RPMI8226 (cell line): ENCODE results near the gene SLC2A8.

Source experiments
- DNase-seq: peaks from one replicate; pipeline ENCODE4 v3.0.0-alpha.2; 2015

The SLC2A8 gene

DNA sequence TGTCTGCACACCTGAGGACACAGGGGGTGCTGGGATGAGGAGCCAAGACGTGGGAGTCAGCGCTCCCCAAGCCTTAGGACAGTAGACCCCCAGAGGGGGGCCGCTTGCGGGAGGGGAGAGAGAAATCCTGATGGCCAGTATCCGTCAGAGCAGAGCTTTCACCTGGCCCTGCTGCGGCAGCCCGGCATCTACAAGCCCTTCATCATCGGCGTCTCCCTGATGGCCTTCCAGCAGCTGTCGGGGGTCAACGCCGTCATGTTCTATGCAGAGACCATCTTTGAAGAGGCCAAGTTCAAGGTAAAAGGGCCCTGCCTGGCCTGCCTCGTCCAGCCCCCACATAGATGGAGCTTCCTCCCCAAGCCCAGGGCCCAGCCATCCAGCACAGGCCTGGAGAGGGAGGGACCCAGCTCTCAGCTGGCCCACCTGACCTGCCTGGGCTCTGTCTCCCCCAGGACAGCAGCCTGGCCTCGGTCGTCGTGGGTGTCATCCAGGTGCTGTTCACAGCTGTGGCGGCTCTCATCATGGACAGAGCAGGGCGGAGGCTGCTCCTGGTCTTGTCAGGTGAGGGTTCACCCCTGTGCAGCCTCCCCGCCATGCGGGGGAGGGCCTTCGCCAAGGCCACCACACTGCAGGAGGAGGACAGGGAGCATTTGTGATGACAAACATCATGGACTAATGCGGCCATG lies 6.7 kb downstream of the SLC2A8 start:
- no peak for DNase-seq

DNA sequence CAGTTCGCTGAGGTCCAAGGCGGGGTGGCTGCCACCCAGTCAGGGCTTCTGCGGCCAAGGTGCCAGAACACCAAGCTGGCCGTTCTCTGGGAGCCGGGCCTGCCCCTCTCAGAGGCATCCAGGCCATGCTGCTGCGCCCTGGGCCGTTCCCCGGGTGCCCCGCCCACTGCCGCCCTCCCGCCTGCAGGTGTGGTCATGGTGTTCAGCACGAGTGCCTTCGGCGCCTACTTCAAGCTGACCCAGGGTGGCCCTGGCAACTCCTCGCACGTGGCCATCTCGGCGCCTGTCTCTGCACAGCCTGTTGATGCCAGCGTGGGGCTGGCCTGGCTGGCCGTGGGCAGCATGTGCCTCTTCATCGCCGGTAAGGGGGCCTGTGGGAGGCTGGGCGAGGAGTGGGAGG lies 7.7 kb downstream of the SLC2A8 start:
- no peak for DNase-seq

DNA sequence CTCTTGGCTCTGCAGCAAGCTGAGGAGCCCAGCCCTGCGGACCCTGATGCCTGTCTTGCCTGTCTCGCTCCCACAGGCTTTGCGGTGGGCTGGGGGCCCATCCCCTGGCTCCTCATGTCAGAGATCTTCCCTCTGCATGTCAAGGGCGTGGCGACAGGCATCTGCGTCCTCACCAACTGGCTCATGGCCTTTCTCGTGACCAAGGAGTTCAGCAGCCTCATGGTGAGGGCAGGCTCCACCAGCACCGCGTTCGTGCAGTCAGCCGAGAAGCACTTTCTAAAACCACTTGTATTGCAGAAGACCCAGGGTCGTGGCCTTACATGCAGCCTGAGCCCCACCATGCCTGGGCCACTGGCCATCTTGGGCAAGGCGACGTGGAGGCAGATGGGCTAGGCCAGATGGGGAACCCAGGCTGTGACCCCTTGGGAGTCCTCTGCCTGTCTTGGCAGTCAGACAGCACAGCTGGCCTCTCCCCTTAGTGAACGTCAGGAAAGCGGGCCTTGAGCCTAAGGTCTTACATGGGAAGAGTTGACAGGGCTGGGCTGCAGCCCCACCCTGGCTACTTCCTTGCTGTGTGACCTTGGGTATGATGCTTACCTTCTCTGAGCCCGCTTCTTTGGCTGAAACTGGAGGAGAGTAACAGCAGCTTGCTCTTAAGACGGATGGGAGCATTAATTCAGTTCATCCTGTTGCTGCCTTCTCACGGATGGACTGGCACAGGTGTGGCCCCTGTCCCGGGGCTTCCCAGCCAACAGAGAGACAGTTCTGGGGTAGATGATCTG lies 8.6 kb downstream of the SLC2A8 start:
- no peak for DNase-seq

DNA sequence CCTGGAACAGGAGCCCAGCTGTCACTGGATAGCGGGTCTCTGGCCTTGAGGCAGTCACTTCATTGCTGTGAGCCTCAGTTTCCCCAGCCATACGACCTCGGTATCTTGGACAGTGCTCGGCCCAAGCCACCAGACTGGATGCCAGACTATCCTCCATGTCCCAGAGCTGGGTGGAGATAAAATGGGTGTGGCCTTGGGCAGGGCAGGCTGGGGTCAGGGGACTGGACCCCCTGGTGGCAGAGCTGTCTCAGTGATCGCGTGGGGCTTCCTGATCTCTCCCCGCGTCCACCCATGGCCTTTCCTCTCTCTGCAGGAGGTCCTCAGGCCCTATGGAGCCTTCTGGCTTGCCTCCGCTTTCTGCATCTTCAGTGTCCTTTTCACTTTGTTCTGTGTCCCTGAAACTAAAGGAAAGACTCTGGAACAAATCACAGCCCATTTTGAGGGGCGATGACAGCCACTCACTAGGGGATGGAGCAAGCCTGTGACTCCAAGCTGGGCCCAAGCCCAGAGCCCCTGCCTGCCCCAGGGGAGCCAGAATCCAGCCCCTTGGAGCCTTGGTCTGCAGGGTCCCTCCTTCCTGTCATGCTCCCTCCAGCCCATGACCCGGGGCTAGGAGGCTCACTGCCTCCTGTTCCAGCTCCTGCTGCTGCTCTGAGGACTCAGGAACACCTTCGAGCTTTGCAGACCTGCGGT lies 10.0 kb downstream of the SLC2A8 start:
- DNase-seq: no peak

DNA sequence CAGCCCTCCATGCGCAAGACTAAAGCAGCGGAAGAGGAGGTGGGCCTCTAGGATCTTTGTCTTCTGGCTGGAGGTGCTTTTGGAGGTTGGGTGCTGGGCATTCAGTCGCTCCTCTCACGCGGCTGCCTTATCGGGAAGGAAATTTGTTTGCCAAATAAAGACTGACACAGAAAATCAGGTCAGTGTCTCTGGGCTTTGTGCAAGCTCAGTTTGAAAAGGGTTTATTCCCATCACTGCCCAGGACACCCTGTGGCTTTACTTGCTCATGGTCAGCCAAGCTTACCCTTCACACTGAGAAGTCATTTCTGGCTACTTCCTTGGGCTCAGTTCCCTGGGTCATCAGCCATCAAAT lies 10.5 kb downstream of the SLC2A8 start:
- DNase-seq: no peak

DNA sequence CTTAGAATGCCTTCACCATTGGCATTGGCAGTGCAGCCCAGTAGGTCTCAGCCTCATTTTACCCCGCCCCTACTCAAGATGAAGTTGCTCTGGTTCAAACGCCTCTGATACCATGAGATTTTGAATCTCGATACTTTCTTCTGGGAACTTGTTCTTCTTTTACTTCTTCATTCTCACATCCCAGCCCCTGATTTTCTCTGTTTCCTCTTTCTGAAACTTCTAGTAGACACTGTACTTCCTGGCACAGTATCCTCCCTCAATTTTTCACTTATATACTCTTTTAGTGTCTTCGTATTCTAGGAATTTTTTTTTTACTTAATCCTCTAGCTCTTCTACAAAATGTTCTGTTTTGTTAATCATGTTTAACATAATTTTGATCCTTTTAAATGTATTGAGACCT lies 14.2 kb downstream of the SLC2A8 start:
- DNase-seq: no peak

DNA sequence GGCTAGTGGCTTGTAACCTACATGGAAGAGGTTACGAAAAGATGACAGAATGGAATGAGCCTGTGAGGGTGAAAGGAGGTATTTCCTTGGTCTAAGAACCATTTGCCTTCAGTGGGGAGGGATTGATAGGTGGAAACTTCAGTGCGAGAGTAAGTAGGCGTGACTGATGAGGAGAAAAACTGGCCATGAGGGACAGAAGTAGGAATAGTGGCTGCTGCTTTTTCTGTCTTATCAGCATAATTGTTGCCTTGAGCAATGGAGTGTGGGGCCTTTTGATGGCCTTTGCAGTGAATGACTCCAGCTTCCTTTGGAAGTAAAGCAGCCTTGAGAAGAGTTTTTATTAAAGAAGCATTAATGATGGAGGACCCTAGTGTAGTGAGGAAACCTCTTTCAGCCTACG lies 18.2 kb downstream of the SLC2A8 start:
- no peak for DNase-seq

DNA sequence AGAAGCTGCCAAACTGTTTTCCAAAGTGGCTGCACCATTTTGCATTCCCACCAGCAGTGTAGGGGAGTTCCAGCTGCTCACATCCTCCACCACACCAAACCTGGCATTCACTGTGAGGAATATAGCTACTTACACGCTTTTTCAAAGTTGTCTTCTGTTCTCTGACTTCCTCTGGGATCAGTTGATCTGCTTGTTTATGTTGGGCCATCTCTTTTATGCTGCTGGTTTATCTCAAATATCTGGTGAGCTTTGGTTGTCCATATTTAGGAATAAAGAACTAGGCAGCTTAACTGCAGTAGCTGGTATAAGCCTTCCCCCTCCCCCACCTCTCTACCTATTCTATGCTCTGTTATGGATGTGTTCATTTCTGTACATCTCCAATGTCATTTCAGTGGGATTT lies 18.7 kb downstream of the SLC2A8 start:
- DNase-seq: no peak

DNA sequence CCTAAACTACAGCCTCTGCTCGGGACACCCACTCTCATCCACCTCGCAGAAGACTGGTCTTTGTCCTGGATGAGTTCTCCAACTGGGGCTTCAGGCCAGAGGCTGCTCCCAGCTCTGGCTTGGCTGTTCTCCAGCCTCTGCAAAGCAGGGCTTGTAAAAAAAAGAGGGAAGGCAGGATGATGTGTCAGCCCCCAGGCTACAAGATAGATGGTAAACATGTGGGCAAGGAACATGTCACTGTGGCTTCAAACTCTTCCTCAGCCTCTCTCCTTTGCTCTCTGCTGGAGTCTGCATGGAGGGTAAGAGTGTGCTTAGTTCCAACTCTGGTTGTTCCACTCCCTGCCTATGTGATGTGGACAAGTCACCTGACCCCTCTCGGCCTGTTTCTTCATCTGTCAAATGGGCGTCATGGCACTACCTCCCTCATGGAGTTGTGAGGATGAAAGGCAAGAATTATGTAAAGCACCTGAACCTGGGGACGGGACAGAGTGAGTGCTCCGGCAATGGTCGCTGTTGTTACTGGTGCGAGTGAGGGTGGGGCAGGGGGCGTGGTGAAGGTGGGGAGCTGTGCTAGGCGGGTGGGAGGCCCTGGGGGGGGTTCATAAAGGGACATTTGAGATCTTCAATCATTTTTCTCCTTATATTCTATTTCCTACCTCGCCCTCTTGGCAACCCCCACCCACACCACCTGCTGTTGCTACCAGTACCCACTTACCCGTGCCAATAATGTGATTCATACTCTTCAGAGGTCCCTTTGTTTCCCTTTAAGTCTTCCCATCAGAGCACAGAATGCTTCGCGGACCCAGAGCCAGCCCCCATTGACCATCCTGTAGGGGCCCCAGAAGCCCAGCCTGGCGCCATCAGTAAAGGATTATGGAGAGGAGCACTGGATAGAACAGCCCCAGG lies 20.4 kb downstream of the SLC2A8 start:
- DNase-seq: no peak

DNA sequence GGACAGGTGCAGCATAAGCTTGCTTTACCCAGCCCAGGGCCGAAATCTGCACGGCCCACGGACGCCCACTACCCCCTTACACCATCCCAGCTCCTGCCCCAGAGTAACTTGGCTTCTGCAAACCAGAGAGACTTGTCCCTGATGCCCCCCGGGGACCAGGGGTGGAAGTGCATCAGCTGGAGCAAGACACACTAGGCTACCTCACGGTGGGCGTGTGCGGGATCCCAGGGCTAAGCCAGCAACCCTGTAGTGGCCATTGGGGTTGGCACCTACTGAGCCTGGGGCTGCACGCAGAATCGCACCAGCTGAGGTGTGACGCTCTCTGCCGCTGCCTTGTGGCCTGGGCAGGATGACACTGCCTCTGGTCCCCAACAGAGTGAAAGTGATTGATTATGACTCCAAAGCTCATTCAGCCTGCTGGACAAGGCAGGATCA lies 21.1 kb downstream of the SLC2A8 start:
- peak; percentile 44 for DNase-seq

DNA sequence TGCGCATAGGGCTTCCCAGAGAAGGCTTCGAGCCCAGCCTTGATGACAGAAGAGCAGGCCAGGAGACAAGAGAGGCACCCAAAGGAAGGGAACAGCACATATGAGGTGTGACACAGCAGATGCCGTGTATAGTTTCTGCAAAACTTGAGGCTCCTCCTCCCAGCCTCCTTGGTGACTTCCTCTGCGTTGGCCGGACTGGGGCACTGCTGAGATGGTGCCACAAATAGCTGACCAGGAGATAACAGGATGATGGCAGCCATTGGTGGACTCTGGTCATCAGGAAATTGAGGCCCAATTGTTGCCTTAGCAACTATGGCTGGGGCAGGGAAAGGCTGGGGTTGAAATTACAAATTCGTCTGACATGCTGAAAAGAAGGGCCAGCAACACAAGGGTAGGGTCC lies 22.4 kb downstream of the SLC2A8 start:
- DNase-seq: no peak

DNA sequence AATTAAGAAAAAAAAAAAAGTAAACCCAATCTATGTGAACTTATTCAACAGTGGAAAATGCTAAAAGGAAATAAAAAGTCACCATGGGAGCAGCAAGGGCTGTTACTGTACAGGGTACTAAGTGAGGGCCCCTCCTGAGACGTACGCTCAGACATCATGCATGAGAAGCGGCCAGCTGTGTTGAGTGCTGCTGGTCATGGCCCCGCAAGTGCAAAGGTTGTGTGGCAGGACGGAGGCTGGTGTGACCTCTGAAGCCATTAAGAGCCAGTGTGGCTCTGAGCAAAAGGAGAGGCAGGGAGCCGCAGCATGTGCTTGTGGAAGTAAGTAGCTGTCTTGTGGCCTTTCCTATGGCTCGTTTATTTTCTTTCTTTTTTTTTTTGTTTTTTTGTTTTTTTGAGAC lies 24.1 kb downstream of the SLC2A8 start:
- DNase-seq: no peak

DNA sequence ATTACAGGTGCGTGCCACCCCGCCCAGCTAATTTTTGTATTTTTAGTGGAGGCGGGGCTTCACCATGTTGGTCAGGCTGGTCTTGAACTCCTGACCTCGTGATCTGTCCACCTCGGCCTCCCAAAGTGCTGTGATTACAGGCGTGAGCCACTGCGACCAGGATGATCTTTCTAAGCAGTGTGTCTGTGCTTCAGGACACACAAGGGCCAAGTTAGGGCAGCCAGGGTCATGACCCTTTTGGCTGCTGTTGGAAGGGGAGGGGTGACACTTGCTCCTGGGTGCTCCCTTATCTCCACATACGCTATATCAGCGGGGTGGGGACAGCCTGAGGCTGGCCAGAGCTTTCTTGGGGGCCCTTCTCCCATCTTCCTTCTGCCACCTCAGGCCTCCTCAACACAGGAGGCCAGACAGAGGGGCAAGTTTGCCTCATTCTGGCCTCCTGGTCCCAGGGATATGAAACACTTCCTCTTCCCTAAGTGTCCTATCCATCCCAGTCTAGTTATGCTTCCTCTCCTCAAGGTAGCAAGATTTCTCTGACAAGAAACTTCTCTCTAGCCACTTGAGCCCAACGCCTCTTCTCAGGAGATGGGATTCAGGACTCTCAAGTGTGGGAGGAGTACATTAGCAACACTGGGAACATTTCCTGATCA lies 25.3 kb downstream of the SLC2A8 start:
- no peak for DNase-seq

DNA sequence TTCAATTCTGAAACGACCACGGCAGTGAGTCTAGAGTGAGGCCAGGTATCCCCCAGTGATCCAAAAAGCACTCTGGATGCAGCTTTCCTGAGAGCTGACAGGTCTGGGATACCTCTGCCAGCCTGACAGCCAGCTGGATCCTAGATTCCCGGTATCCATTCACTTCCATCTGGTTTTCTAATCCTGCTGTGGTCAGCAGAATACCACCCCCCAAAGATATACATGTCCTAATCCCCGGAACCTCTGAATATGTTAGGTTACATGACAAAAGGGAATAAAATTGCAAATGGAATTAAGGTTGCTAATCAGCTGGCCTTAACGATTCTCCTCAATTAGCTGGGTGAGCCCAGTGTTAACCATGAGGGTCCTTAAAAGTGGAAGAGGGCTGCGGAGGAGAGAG lies 25.8 kb downstream of the SLC2A8 start:
- DNase-seq: no peak

DNA sequence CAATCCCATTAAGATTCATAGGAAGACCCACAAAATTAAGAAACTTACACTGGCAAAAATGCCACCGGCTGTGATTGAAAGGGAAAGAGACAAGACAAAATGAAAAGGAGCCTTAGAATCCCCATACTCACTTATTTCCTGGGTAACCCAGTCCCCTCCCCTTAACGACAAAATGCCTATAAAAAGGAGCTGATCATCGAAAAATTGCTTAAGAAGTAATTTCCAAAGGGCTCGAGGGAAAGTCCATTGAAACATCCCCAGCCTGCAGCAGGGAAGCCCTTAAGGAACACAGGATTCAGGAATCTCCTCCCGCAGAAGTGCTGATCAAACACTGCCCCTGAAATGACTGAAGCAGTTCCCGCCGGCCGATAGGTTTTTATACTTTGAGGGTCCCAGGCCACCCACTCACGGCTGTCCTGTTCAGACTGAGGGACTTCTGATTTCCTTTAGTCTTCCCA lies 26.5 kb downstream of the SLC2A8 start:
- DNase-seq: no peak

DNA sequence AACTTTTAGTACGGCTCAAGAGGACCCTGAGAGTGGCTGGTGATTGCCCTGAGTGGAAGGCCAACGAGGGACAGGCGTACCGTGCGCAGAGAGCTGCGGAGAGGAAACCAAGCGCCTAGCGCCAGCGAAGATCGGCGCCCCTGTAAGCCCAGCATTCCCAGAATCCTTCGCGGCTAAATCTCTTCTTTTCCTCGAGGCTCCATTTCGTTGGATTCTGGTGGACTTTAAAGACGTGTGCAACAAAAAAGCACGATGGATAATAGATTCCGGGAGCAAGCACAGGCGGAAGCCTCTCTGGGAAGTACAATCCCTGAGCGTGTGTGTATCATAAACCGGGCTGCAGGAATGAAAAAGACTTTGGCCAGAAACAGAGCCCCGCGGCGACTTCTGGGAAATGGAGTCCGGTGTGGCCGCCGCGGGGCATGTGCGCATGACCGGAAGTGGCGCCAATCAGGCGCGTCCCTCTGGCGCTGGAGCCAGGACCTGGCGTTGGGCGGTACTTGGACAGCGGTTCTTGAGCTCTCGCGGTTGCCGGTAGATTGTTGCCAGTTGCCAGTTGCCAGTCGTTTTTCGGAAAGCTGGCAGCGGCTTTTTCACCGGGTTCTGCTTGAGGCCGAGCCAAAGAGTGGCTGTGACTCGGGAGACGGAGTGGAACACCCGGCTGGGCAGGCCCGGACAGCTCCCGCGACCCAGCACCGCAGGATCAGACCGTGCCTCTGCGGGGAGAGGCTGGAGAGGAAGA lies 27.1 kb downstream of the SLC2A8 start, which contains the start of gene ZNF79:
TSS of gene ZNF79 (plus strand) at position 449 of the 742 bp plus-strand sequence. CDS start 406 bp downstream, outside the sequence.
- peak; percentile 95 for DNase-seq

DNA sequence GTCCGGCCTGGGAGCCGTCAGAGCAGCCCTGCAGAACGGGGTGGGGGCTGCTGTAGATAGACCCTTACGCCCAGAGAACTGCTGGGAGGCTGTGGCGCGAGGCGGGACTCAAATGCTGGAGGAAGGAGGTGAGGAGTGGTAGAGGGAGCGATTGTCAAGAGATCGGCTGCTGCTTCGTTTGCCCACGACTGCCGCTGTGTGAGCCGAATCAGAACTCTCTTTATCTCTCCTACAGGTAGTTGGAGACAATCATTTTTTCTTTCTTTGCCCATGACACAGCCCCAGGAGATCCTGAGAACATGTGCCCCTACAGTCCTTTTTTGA lies 27.7 kb downstream of the SLC2A8 start:
- DNase-seq: peak; percentile 60

DNA sequence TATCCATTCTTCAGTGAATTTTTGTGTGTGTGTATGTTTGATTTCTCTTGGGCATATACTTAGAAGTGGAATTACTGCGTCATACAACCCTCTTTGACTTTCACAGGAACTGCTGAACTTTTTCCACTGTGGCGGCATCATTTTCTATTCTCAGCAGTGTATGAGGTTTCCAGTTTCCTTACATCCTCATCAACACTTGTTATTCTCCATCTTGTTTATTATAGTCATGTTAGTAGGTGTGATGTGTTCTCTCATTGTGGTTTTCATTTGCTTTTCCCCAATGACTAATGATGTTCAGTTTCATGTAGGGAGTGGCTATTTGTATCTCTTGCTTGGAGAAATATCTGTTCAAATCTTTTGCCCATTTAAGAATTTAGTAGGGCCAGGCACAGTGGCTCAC lies 29.8 kb downstream of the SLC2A8 start:
- no peak for DNase-seq

DNA sequence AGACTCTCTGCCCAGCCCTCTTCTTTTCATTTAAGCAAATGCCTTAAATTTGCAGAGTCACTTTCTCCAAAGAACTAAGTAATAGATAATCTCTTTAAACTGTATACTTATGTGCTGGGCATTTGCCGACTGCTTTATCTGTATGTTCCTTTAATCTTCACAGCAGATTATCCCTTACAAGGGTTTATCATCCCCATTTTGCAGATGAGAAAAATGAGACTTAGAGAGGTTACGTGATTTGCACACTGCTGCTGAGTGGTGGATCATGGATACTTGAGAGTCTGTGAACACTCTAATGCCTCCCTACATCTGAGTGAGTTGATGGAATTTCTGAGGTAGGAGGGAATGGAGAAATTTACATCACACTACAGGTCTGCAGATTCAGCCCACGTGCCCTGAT lies 31.4 kb downstream of the SLC2A8 start:
- DNase-seq: no peak

DNA sequence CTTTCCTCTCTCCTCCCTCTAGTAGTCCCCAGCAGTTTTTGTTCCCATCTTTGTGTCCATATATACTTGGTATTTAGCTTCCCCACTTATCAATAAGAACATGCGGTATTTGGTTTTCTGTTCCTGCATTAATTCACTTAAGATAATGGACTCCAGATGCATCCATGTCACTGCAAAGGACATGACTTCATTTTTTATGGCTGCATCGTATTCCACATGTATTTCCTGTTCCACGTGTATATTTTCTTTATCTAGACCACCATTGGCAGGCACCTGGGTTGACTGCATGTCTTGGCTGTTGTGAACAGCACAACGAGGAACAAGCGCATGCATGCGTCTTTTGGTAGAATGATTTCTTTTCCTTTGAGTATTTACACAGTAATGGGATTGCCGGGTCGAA lies 33.4 kb downstream of the SLC2A8 start:
- DNase-seq: no peak

DNA sequence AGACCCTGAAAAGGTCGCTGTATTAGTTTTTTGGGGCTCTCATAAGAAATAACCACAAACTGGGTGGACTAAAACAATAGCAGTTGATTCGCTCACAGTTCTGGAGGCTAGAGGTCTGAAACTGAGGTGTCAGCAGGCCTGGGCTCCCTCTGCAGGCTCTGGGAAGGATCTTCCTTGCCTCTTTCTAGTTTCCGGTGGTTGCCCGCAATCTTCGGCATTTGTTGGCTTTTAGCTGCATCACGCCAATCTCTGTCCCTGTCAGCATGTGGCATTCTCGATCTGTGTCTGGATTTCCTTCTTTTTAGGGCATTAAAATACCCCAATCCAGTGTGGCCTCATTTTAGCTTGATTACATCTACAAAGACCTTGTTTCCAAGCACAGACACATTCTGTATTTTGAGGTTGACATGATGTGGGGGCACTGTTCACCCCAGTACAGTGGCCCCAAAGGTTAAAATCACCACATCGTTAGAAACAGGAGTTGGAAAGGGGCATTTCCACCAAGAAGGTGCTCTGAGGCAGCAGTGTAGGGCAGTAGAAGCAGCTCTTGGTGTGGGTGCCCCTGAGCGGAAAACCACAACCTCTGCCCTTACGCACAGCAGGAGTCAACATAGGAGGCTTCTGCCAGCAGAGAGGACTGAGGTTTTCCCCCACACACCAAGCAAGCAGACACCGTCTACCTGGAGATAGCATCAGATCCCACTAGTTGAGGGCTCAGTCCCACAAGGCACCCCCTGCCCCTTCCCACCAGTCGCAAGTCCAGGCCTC lies 40.7 kb downstream of the SLC2A8 start:
- DNase-seq: no peak
